Left lung (tissue), 10 donors: Measurements from ENCODE around the gene ABAT. TPM values are rescaled to one million over a fixed set of nuclear protein-coding genes. Genes with fewer than 3 reads are reported as not detected.

ENCODE experiments used
- ATAC-seq: fragments of 200-7000 bp; cut with Tn5 transposase; one replicate; pipeline ENCODE4 v1.9.1; 2020; ENCODE audit warnings: moderate library complexity
- DNase-seq, 4 donors: peaks; one replicate each; pipeline ENCODE4 v3.0.0-alpha.2; 2013 to 2020
- H3K27ac ChIP-seq, 2 donors: fragments of 200-600 bp; sonication (generic) in 1 of 2; one replicate each; pipeline versions ENCODE4 v1.5.0 to v1.8.0; 2020 to 2021
- H3K27me3 ChIP-seq, 2 donors: fragments of 200-600 bp; sonication (generic) in 1 of 2; one replicate each; pipeline versions ENCODE4 v1.5.0 to v1.8.0; 2020 to 2021
- H3K36me3 ChIP-seq, 2 donors: fragments of 200-600 bp; sonication (generic) in 1 of 2; one replicate each; pipeline versions ENCODE4 v1.5.0 to v1.8.0; 2020 to 2021
- H3K4me1 ChIP-seq, 2 donors: fragments of 200-600 bp; one replicate each; pipeline ENCODE4 v1.8.0; 2021
- H3K4me3 ChIP-seq, 2 donors: fragments of 200-600 bp; sonication (generic) in 1 of 2; one replicate each; pipeline versions ENCODE4 v1.5.0 to v1.8.0; 2020 to 2021; ENCODE audit warnings: mild to moderate bottlenecking in 1 of 2
- H3K9me3 ChIP-seq, 2 donors: fragments of 200-600 bp; sonication (generic) in 1 of 2; one replicate each; pipeline versions ENCODE4 v1.5.0 to v1.8.0; 2020 to 2021
- intact Hi-C, 2 donors: fragments of 100-400 bp; cut with DNase I; formaldehyde crosslinking; loops; one replicate each; pipeline versions ENCODE4 v1.11.2 to v1.14.2; 2022
- polyA plus RNA-seq, 6 donors: library from polyadenylated mRNA; unstranded; fragments of 120-200 nt; gene quantifications; one replicate each; pipeline ENCODE4 v1.2.1, GENCODE V29; 2013; ENCODE audit not compliant: insufficient read length in 6 of 6
- total RNA-seq, 2 donors: library from RNA; stranded (reverse); fragmentation: NEBNext Ultra II Directional; extraction: Animal tissue kit (Norgen Biotek cat#: 25700); gene quantifications; one replicate each; pipeline ENCODE4 v1.2.1, GENCODE V29; 2021
- TF ChIP-seq, protein P1 (sequence below), 2 donors: fragments of 200-600 bp; sonication (generic) in 1 of 2; IDR thresholded peaks; one replicate each; pipeline versions ENCODE4 v1.5.0 to v1.8.0; 2021; ENCODE audit warnings: antibody characterized with exemption in 2 of 2
- donor health status: DM: no; HTN: yes; CAD: no.
- donor health status: DM: no; HTN: no; CAD: no.

Gene ABAT
- total and polyA plus RNA-seq, 8 donors: 8.0 to 42.6 (median 35.3) TPM

DNA sequence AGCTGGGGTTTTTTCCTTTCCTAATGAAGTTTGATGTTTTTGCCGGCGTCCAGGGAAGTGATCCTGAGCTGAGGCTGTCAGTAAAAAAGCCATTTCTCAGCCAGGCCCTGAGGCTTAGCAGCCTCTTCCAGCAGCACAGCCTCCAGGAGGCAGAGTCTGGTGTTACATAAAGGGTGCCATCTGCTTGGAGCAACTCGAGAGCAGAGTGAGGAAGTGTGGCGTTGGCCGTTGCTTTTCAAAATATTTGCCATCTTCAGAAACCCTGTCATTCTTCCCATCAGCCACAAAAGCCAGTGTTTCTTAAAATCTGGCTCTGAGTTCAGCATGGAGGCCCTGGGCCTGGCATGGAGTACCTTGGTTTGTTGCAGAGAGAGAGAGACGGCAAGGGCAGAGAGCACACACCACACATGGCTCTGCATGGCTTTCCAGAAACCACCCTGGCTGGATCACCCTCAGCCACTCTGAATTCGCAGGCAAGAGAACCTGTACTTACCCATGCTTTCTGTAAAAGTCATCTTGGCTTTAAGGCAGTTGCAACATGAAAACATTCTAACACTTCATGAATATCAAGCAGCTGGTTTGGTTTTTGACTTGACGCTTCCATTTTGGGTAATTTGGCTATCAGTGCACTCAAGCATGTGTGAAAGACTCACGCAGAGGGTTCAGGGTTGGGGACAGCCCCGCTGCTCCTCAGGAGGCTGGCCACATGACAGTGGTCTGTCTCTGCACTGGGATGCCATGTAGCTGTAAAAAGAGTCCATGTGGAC lies 144.3 kb downstream of the ABAT start:
- peak in 2 of 4 donors; percentile 9 to 10 for DNase-seq
- intact Hi-C loops: no loop called here
- H3K27ac ChIP-seq: no peak overlapping the region
- no peaks in the 10 kb centered on the region for H3K9me3 ChIP-seq
- no peak for ATAC-seq
- H3K36me3 ChIP-seq: peaks cover 0 to 88% of the 10 kb centered on the region in 2 donors
- peaks cover 0 to 6% of the 10 kb centered on the region in 2 donors for H3K4me1 ChIP-seq
- TF ChIP-seq, protein P1, sequence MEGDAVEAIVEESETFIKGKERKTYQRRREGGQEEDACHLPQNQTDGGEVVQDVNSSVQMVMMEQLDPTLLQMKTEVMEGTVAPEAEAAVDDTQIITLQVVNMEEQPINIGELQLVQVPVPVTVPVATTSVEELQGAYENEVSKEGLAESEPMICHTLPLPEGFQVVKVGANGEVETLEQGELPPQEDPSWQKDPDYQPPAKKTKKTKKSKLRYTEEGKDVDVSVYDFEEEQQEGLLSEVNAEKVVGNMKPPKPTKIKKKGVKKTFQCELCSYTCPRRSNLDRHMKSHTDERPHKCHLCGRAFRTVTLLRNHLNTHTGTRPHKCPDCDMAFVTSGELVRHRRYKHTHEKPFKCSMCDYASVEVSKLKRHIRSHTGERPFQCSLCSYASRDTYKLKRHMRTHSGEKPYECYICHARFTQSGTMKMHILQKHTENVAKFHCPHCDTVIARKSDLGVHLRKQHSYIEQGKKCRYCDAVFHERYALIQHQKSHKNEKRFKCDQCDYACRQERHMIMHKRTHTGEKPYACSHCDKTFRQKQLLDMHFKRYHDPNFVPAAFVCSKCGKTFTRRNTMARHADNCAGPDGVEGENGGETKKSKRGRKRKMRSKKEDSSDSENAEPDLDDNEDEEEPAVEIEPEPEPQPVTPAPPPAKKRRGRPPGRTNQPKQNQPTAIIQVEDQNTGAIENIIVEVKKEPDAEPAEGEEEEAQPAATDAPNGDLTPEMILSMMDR (IDR thresholded peaks at IDR 0.05): no peak
- H3K4me3 ChIP-seq: no peak overlapping the region
- no peaks in the 10 kb centered on the region for H3K27me3 ChIP-seq

DNA sequence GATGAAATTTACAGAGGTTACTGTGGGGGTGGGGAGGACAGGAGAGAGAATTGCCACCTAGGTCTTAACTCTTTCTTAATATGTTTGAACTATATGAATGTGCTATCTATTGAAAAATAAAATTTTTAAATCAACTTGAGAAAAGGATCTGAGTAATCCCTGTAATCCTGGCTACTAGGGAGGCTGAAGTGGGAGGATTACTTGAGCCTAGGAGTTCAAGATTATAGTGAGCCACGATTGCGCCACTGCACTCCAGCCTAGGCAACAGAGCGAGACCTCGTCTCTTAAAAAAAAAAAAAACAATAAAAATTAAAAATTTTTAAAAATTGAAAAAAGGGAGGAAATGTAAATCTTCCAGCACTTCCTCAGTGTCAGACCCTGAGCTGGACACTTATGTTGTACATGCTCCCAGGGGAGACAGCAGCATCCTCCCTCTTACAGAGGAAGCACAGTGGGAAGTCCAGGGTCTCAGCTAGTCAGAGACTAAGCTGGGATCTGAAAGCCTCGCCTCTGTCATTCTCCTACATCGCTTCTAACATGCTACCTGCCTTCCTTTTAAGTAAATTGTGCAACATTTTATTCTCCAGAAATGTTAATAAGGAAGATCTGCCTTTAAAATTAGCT lies 145.1 kb downstream of the ABAT start:
- Histone ChIP-seq H3K9me3 (no peaks in the 10 kb centered on the region), H3K4me1 (peaks cover 0 to 6% of the 10 kb centered on the region in 2 donors), H3K36me3 (peaks cover 0 to 79% of the 10 kb centered on the region in 2 donors), H3K4me3 (no peak overlapping the region), H3K27ac (no peak overlapping the region), H3K27me3 (no peaks in the 10 kb centered on the region)
- intact Hi-C loops: no loop called here
- TF ChIP-seq, protein P1 (IDR thresholded peaks at IDR 0.05): no peak
- DNase-seq (no peak), ATAC-seq (no peak)

DNA sequence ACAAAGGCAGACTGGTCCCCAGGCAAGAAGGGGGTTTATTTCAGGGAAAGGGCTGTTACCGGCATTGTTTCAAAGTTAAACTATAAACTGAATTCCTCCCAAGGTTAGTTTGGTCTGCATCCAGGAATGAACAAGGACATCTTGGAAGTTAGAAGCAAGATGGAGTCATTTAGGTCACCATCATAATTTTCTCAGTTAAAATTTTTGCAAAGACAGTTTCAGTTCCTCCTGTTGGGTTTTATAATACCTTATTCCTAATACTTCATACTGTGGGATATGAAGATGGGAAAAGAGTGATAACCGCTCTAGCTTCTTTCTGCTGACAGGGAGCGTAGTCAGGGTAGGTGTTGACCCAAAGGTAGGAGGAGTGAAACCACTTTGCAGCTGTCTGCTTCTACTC lies 148.0 kb downstream of the ABAT start:
- ATAC-seq (no peak), DNase-seq (no peak)
- H3K27me3 ChIP-seq: no peaks in the 10 kb centered on the region
- intact Hi-C loops: no loop called here
- H3K9me3 ChIP-seq: no peaks in the 10 kb centered on the region
- H3K4me1 ChIP-seq: peaks cover 0 to 3% of the 10 kb centered on the region in 2 donors
- H3K4me3 ChIP-seq: no peak overlapping the region
- TF ChIP-seq, protein P1 (IDR thresholded peaks at IDR 0.05): no peak
- H3K27ac ChIP-seq: no peak overlapping the region
- H3K36me3 ChIP-seq: peaks cover 0 to 69% of the 10 kb centered on the region in 2 donors

DNA sequence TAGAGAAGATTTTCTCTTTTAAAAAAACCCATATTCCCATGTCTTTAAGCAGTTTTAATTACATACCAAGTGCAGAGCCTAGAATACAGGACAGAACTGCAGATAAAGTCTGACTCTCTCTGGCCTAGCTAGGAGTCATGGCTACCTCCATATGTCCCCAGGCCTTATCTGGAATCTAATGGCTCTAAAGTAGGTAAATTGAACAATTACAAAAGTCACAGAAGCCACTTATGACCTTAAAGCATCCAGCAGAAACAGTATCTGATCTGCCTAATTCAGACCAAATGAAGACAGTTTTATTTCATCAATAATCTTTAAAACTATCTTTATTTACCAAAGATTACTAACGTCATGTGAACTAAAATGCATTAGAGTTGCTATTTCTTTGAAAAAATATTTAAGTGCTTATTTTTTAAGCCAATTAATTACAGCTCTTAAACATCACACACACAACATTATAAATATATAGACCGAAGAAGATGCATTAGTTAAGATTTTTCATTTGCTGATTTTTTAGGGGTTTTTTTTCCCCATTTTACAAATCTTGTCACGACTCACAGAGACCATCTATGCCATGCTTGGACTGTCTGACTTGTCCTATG lies 152.0 kb downstream of the ABAT start:
- Histone ChIP-seq H3K4me1 (no peaks in the 10 kb centered on the region), H3K4me3 (no peak overlapping the region), H3K36me3 (peaks cover 0 to 54% of the 10 kb centered on the region in 2 donors), H3K9me3 (no peaks in the 10 kb centered on the region), H3K27me3 (no peaks in the 10 kb centered on the region), H3K27ac (no peak overlapping the region)
- DNase-seq (no peak), ATAC-seq (no peak)
- intact Hi-C loops: no loop called here
- TF ChIP-seq, protein P1 (IDR thresholded peaks at IDR 0.05): no peak

DNA sequence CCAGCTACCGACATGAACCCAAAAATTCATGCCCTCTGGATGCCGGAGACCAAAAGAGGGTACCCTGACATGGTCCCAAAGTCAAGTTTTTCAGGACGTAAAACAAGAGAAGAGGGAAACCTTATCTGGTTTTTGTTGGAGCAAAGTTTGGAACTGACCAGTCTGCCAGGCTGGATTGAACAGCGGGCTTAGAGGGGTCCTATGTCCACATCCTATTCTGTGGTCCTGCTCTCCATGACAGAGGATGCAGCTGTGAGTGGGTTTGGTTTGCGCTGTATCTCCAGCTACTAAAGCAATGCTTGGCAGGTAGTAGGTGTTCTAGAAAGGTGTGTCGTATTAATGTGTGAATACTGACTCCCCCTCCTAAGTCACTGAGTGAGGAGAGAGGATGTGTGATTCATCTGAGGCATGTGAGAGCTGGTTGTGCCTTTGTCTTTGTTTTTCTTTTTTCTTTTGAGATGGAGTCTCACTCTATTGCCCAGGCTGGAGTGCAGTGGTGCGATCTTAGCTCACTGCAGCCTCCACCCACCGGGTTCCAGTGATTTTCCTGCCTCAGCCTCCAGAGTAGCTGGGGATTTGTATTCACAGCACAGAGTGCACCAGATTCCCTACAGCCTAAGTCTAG lies 154.2 kb downstream of the ABAT start:
- intact Hi-C loops: no loop called here
- no peak for DNase-seq
- Histone ChIP-seq H3K27me3 (no peaks in the 10 kb centered on the region), H3K27ac (no peak overlapping the region), H3K4me1 (no peaks in the 10 kb centered on the region), H3K9me3 (no peaks in the 10 kb centered on the region), H3K4me3 (no peak overlapping the region), H3K36me3 (peaks cover 0 to 57% of the 10 kb centered on the region in 2 donors)
- TF ChIP-seq, protein P1 (IDR thresholded peaks at IDR 0.05): no peak
- ATAC-seq: no peak
